Liver (tissue), 9 donors: ENCODE data around the gene PRKAB1. TPM values are rescaled to one million over a fixed set of nuclear protein-coding genes. Genes with fewer than 3 reads are reported as not detected.

ENCODE experiments used
- DNase-seq: peaks from one replicate; pipeline ENCODE4 v3.0.0-alpha.2; 2017; ENCODE audit warnings: low spot score
- H3K27ac ChIP-seq, 2 donors: one replicate each; pipeline ENCODE4 v1.7.0; 2013; ENCODE audit warnings: inconsistent platforms in 2 of 2, low read length in 2 of 2, control low read depth in 1 of 2, low read depth in 1 of 2, mild to moderate bottlenecking in 1 of 2
- H3K27me3 ChIP-seq, 4 donors: one replicate each; pipeline versions ENCODE4 v1.6.1 to v1.7.0; 2013; ENCODE audit warnings: low read length in 3 of 4, inconsistent platforms in 1 of 4, mild to moderate bottlenecking in 1 of 4, moderate library complexity in 1 of 4; ENCODE audit not compliant: control insufficient read depth in 4 of 4, insufficient read depth in 4 of 4
- H3K36me3 ChIP-seq, 4 donors: one replicate each; pipeline versions ENCODE4 v1.6.1 to v1.7.0; 2013; ENCODE audit warnings: low read length in 3 of 4, mild to moderate bottlenecking in 3 of 4, low read depth in 1 of 4, moderate library complexity in 1 of 4; ENCODE audit not compliant: control insufficient read depth in 4 of 4, insufficient read depth in 3 of 4
- H3K4me1 ChIP-seq, 4 donors: one replicate each; pipeline versions ENCODE4 v1.6.1 to v1.7.0; 2013; ENCODE audit warnings: low read length in 3 of 4, mild to moderate bottlenecking in 3 of 4, moderate library complexity in 1 of 4; ENCODE audit not compliant: control insufficient read depth in 4 of 4, insufficient read depth in 4 of 4
- H3K4me3 ChIP-seq, 3 donors: one replicate each; pipeline versions ENCODE4 v1.6.1 to v1.7.0; 2013; ENCODE audit warnings: low read length in 3 of 3, control low read depth in 1 of 3, low read depth in 1 of 3, mild to moderate bottlenecking in 1 of 3
- H3K9ac ChIP-seq, 2 donors: one replicate each; pipeline ENCODE4 v1.7.0; 2013; ENCODE audit warnings: low read length in 2 of 2, mild to moderate bottlenecking in 2 of 2, moderate library complexity in 2 of 2, control low read depth in 1 of 2, low read depth in 1 of 2
- H3K9me3 ChIP-seq, 4 donors: one replicate each; pipeline versions ENCODE4 v1.6.1 to v1.7.0; 2013; ENCODE audit warnings: low read length in 3 of 4; ENCODE audit not compliant: control insufficient read depth in 4 of 4
- ATF3 ChIP-seq: IDR thresholded peaks from 2 replicates; pipeline ENCODE4 v1.6.1; 2016; ENCODE audit warnings: antibody characterized with exemption
- FOXA1 ChIP-seq: IDR thresholded peaks from 2 replicates; pipeline ENCODE4 v1.6.1; 2016; ENCODE audit warnings: antibody characterized with exemption
- FOXA2 ChIP-seq: IDR thresholded peaks from 2 replicates; pipeline ENCODE4 v1.6.1; 2016; ENCODE audit warnings: antibody characterized with exemption
- NR2F2 ChIP-seq: IDR thresholded peaks from 2 replicates; pipeline ENCODE4 v1.6.1; 2016; ENCODE audit warnings: antibody characterized with exemption
- RAD21 ChIP-seq, 2 donors: IDR thresholded peaks; 2 replicates each; pipeline ENCODE4 v1.6.1; 2016; ENCODE audit warnings: antibody characterized with exemption in 2 of 2, mild to moderate bottlenecking in 2 of 2
- REST ChIP-seq: IDR thresholded peaks from 2 replicates; pipeline ENCODE4 v1.6.1; 2016; ENCODE audit warnings: antibody characterized with exemption, mild to moderate bottlenecking
- SP1 ChIP-seq: IDR thresholded peaks from 2 replicates; pipeline ENCODE4 v1.6.1; 2018; ENCODE audit warnings: antibody characterized with exemption, mild to moderate bottlenecking
- TAF1 ChIP-seq: conservative IDR thresholded peaks from 2 replicates; pipeline ENCODE4 v1.6.1; 2016; ENCODE audit warnings: antibody characterized with exemption, mild to moderate bottlenecking
- YY1 ChIP-seq: IDR thresholded peaks from 2 replicates; pipeline ENCODE4 v1.6.1; 2016; ENCODE audit warnings: antibody characterized with exemption, mild to moderate bottlenecking
- ZBTB33 ChIP-seq: IDR thresholded peaks from 2 replicates; pipeline ENCODE4 v1.6.1; 2016; ENCODE audit warnings: antibody characterized with exemption
- WGBS: extraction: QIAGEN DNeasy Blood & Tissue Kit; methylation state at CpG from one replicate; pipeline ENCODE4 v1.1.7; 2013; 5-methylcytosine and 5-hydroxymethylcytosine counted together
- polyA plus RNA-seq, 2 donors: library from polyadenylated mRNA; stranded (reverse) in 1 of 2; unstranded in 1 of 2; fragments of 200-250 nt in 1 of 2; fragments of >200 nt in 1 of 2; fragmentation: Nextera tagmentation in 1 of 2; extraction: Ambion mirVana in 1 of 2; gene quantifications; one replicate each; pipeline versions ENCODE4 v1.2.1 to v1.2.3, GENCODE V29; 2013 to 2015
- total RNA-seq, 2 donors: library from RNA; depleted of rRNA; stranded (reverse); fragments of >200 nt; gene quantifications; one replicate each; pipeline ENCODE4 v1.2.3, GENCODE V29; 2014
- TF ChIP-seq, protein P1 (sequence below): IDR thresholded peaks from 2 replicates; pipeline ENCODE4 v1.6.1; 2016; ENCODE audit warnings: antibody characterized with exemption
- TF ChIP-seq, protein P2 (sequence below): fragments of 150-350 bp; IDR thresholded peaks from 2 replicates; pipeline ENCODE4 v1.5.1; 2017; ENCODE audit warnings: improper control_type of control experiment, low read depth, low read length; ENCODE audit not compliant: missing input control
- donor health status: healthy.
- donor health status: healthy.
- donor health status: healthy.
- donor health status: healthy.
- donor health status: healthy.

The PRKAB1 gene
- total and polyA plus RNA-seq, 4 donors = 10.5 to 29.9 (median 11.3) TPM

GRCh38 chr12:119676573-119676972 is 8.6 kb downstream of the PRKAB1 start:
- WGBS = 94% methylated on average over 13 of the region's 13 CpGs

DNA sequence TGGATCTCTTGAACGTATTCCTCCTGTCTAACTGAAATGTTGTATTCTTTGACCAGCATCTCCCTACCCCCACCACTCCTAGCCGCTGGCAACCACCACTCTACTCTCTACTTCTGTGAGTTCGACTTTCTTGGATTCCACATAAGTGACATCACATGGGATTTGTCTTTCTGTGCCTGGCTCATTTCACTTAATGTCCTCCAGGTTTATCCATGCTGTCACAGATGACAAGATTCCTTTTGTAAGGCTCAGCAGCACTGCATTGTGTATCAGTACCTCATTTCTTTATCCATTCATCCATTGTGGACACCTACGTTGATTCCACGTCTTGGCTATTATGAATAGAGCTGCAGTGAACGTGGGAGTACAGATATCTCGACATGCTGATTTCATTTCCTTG is 10.5 kb downstream of the PRKAB1 start:
- H3K36me3 ChIP-seq = peaks cover 0 to 69% (median 52%) of the 10 kb centered on the region in 4 donors
- H3K27me3 ChIP-seq = no peaks in the 10 kb centered on the region
- peaks cover 5 to 25% (median 16%) of the 10 kb centered on the region in 4 donors for H3K4me1 ChIP-seq
- no peak overlapping the region for H3K9ac ChIP-seq
- no peak for DNase-seq
- H3K4me3 ChIP-seq = no peak overlapping the region
- no peak overlapping the region for H3K27ac ChIP-seq
- H3K9me3 ChIP-seq = no peaks in the 10 kb centered on the region
- 94% methylated on average over 7 of the region's 7 CpGs for WGBS
- TF ChIP-seq YY1 (no peak), FOXA2 (no peak), REST (no peak), ZBTB33 (no peak)
- TF ChIP-seq, protein P1, sequence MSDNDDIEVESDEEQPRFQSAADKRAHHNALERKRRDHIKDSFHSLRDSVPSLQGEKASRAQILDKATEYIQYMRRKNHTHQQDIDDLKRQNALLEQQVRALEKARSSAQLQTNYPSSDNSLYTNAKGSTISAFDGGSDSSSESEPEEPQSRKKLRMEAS = no peak

More at GRCh38 chr12:119676573-119676972, 8.6 kb downstream of the PRKAB1 start:
- TF ChIP-seq FOXA1 (no peak), ATF3 (no peak), YY1 (no peak), REST (no peak), RAD21 (IDR thresholded peaks at IDR 0.05) (no peak), TAF1 (no peak), SP1 (no peak), NR2F2 (no peak), FOXA2 (no peak)
- TF ChIP-seq, protein P1 = no peak
- TF ChIP-seq, protein P2, sequence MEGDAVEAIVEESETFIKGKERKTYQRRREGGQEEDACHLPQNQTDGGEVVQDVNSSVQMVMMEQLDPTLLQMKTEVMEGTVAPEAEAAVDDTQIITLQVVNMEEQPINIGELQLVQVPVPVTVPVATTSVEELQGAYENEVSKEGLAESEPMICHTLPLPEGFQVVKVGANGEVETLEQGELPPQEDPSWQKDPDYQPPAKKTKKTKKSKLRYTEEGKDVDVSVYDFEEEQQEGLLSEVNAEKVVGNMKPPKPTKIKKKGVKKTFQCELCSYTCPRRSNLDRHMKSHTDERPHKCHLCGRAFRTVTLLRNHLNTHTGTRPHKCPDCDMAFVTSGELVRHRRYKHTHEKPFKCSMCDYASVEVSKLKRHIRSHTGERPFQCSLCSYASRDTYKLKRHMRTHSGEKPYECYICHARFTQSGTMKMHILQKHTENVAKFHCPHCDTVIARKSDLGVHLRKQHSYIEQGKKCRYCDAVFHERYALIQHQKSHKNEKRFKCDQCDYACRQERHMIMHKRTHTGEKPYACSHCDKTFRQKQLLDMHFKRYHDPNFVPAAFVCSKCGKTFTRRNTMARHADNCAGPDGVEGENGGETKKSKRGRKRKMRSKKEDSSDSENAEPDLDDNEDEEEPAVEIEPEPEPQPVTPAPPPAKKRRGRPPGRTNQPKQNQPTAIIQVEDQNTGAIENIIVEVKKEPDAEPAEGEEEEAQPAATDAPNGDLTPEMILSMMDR = no peak
- Histone ChIP-seq H3K4me1 (peaks cover 0 to 11% (median 5%) of the 10 kb centered on the region in 4 donors), H3K36me3 (peaks cover 3 to 84% (median 59%) of the 10 kb centered on the region in 4 donors), H3K27ac (no peak overlapping the region), H3K27me3 (no peaks in the 10 kb centered on the region), H3K4me3 (no peak overlapping the region), H3K9ac (no peak overlapping the region), H3K9me3 (no peaks in the 10 kb centered on the region)
- DNase-seq = no peak
